GM19463 (cell line): Measurements from ENCODE around the gene C14orf93.

Experiments used
- ATAC-seq: cut with Tn5 transposase; IDR thresholded peaks from one replicate; pipeline ENCODE4 v1.9.1; 2021; ENCODE audit warnings: mild to moderate bottlenecking, moderate library complexity; ENCODE audit not compliant: unreplicated experiment

Gene C14orf93, protein sequence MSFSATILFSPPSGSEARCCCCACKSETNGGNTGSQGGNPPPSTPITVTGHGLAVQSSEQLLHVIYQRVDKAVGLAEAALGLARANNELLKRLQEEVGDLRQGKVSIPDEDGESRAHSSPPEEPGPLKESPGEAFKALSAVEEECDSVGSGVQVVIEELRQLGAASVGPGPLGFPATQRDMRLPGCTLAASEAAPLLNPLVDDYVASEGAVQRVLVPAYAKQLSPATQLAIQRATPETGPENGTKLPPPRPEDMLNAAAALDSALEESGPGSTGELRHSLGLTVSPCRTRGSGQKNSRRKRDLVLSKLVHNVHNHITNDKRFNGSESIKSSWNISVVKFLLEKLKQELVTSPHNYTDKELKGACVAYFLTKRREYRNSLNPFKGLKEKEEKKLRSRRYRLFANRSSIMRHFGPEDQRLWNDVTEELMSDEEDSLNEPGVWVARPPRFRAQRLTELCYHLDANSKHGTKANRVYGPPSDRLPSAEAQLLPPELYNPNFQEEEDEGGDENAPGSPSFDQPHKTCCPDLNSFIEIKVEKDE

GRCh38 chr14:23009939-23010726, at the start of gene C14orf93:
Gene C14orf93 (minus strand): TSS chr14:23010143. CDS start chr14:22999023, 11,120 bp downstream.
- ATAC-seq: peak; percentile 39

- ATAC-seq: no peak
Observed at GRCh38 chr14:23058654-23059504, 48.9 kb upstream of the C14orf93 start.

GRCh38 chr14:23057757-23058653, 48.1 kb upstream of the C14orf93 start:
- ATAC-seq: peak; percentile 56

- peak; percentile 62 for ATAC-seq
Observed at GRCh38 chr14:23056956-23057756, 47.2 kb upstream of the C14orf93 start, which contains the start of gene CDH24. Gene CDH24 (minus strand): TSS chr14:23057520. CDS start chr14:23055733, 1,787 bp downstream.

DNA sequence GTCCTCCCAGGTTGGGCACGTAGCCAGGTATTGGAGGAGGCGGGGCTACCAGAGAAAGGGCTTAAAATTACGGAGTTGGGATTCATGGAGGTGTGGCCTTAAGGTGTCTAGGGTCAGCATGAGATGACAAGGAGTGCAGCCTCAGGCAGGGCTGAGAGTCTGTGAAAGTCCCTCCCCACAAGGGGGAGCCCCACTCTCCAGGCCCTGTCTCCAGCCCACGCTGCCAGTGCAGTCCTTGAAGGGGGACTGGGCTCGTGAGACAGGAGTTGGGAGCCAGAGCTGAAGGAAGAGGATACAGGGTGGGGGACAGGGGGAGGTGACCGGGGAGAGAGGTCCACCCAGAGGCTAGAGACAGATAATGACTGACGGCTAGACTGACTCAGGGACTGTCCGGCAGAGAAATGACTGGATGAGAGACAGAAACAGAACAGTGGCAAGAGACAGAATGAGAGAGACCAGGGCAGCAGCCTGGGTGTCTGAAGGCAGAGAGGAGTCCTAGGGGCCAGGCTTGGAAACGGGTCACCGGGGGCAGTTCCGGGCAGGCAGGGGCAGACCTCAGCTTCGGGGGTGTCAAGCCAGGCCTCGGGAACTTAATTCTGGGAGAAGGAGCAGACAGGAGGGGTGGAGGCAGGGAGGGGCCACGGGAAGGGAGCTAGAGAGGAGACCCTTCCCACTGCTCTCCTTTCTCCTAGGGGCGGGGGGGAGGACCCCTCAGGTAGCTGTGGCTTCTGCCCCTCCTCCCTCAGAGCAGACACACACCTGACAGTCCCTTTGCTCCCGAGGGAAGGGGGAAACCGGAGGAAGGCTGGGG, 46.4 kb upstream of the C14orf93 start:
- ATAC-seq: peak; percentile 66

GRCh38 chr14:23055621-23056144, 45.7 kb upstream of the C14orf93 start:
- ATAC-seq: no peak

GRCh38 chr14:23055147-23055550, 45.2 kb upstream of the C14orf93 start:
- no peak for ATAC-seq

GRCh38 chr14:23054000-23054811, 44.3 kb upstream of the C14orf93 start:
- ATAC-seq: no peak

DNA sequence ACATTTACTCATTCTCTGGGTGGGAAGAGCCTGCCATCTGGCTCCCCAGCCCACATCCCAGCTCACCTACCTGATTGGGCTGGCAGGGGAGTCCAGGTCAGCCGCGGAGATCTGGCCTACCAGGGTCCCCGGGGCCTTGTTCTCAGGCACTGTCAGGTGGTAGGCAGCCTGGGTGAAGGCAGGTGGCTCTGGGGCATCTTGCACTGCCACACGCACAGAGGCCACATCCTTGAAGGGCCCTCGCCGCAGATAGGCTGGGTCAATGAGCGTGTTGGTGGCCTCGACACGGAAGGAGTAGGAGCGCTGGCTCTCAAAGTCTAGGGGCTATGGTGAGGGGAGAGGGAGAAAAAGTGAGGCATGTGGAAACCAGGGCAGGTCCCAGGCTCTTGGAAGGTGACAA, 43.5 kb upstream of the C14orf93 start:
- no peak for ATAC-seq

- ATAC-seq: no peak
Observed at GRCh38 chr14:23052671-23053070, 42.7 kb upstream of the C14orf93 start.

- no peak for ATAC-seq
Observed at GRCh38 chr14:23052182-23052623, 42.3 kb upstream of the C14orf93 start.

DNA sequence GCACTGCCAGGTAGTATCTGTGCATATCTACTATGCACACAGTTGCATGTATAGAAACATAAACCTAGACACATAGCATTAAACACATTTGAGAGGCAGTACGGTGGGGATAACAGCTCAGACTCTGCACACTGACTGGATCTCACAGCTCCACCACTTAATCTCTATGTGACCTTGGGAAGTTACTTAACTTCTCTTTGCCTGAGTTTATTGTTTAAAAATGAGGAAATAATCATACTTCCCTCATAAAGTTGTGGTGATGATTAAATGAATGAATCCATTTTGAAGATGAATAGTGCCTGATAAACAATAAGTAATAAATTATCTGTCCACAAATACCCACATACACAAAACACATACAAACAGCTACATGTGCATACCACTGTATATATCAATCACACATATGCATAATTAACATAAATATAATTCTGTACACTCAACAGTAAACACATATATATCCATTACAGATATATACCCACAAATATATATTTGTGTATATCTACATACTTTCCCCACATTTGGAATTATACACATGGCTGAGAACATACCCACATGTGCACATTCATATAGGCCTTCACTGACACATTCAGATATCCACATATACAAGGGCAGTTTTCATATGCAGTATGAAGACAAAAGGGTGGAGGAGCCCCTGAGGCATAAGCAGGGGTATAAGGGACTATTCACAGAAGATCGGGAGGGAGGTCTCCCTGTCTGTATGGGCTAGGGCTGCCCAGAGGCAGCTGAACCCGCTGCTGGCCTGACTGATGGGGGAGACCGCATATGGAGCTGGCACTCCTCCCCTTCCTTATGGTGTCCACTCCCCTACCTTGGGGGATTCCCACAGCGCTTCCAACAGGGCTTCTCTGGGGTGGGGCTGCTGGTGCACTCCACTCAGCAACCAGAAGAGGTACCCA, 41.5 kb upstream of the C14orf93 start:
- ATAC-seq: no peak

- ATAC-seq: no peak
Observed at GRCh38 chr14:23049011-23049410, 39.1 kb upstream of the C14orf93 start.

DNA sequence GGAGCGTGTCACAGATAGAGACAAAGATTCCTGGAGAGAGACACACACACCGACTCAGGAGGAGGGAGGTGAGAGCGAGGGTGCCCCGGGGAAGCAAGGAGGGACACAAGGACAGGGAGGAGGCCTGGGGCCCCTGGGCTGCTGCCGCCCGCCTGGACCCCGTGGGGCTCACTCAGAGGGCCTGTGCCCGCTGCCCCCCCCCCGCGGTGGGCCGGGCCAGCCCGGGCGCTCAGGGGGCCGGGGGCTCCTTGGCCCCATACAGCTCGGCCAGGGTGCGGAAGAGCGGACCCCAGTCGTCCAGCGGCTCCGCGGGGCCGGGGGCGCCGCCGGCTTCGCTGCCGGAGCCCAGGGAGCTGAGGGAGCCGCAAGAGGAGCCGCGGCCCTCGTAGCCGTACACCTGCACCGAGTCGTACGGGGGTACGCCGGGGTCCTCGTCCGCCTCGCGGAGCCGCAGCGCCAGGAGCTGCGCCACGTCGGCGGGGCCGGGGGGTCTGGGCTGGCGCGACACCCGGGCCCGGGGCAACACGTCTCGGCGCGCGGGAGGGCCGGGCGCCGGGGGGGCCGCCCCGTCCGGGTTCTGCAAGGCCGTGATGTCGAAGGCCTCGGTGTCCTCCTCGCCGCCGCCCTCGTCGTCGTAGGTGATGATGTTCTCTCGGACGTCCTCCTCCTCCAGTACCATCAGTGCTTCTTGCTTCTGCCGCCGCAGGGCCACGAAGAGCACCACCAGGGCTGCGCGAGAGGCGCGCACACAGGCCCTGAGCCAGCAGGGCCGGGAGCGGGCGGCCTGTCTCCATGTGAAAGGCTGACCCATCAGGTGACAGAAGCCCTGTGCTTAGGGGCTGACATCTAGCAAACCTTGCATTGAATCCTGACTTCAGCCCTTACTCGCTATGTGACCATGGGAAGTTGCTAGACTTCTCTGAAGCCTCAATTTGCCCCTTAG, 38.1 kb upstream of the C14orf93 start:
- no peak for ATAC-seq
